NCI-H510A (cell line): Measurements from ENCODE around the gene INPP5F.

Source experiments
- DNase-seq: peaks from one replicate; lab custom pipeline; 2025; lab: John Stamatoyannopoulos, UW

INPP5F gene

DNA sequence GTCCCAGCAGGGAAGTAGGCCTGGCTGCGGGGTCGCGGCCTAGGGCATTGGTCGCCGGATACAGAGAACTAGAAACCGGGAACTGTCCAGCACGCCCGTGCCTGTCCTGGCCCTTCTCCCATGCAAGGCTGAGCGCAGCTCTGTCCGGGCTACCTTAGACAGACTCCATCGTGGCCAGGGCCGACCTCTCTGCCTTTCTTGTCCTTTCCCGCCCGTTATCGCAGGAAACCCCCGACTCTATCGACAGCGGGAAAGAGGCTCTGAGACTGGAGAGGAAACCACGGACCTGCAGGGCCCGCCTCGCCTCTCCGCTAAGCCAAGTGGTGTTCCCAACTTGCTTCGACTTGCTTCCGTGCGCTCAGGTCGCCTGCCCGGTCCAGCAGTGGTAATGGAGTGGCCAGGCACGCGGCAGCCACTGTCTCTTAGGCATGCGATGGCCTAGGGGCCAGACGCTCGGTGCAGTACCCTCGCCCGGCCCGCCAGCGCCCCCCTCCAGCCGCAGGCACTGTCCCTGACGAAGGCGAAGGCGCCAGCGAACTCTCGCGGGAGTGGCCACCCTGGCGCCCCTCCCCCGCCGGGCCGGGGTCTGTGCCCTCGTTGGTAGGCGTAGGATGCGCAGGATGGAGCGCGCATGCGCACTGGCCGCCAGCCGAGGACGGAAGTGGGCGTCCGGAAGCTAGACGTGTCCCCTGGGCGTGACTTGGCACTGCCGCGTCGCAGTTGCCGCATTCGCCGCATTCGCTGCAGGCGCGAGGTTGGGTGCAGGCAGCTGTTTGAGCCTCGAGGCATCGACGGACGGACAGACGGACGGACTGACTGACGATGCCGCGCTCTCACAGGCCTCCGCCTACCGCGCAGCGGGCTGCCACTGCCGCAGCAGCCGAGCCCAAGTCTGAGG lies 92.4 kb downstream of the INPP5F start:
- DNase-seq, result no peak

DNA sequence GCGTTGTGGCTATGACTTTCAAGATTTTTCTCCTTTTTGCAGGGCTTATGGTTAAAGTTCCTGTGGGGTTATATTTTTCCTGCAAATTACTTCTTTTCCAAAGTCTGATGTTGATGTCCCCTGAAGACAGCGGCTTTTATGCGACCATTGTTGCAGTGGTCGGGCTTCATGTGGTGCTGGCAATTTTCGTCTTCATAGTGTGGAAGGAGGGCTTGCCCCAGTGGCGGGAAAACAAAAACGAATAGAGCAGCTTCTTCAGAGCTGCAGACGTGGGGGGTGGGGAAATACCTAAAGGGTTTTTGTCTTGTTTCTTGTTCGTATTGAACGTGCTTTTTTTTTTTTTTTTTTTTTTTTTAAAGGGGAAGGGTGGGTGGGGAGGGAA lies 93.0 kb downstream of the INPP5F start:
- DNase-seq, result no peak

DNA sequence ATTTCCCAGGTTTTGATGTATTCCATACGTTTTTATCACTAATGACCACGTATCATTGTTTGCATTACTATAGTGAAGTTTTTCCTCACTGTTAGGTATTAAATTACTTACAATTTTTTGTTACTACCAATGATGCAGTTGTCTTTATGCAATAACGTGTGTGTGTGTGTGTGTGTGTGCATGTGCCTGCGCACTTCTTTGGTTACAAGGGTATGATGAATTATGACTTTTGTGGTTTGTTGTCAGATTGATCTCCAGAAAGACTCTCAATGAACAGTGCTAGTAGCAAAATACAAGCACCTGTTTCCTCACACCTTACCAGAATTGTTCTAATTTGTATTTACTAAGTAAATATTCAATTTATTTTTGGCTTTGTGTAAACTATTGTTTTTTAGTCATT lies 95.3 kb downstream of the INPP5F start:
- no peak for DNase-seq

DNA sequence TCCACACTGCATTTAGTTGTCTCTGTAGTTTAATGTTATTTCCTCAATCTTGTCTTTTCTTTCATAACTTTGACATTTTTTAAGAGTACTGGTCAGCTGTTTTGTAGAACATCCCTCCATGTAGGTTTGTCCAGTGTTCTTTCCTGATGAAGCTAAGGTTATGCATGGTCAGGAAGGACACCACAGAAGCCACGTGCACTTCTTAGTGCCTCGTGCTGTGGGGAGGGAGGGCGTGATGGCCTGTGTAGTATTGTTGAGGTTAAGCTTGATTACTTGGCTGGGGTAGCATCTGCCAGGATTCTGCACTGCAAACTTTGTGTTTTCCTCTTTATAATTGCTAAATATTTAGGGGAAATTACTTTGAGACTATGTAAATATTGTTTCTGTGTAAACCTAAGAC lies 98.4 kb downstream of the INPP5F start:
- no peak for DNase-seq

DNA sequence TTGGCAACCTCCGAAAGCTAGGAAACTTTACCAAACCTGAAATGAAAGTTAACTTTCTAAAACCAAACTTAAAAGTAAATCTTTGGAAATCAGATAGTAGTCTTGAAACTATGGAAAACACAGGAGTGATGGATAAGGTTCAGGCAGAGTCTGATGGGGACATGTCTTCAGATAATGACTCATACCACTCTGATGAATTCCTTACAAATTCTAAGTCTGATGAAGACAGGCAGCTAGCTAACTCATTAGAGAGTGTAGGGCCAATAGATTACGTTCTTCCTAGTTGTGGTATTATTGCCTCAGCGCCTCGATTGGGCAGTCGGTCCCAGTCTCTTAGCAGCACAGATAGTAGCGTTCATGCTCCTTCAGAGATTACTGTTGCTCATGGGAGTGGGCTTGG lies 100.9 kb downstream of the INPP5F start:
- DNase-seq, result no peak

DNA sequence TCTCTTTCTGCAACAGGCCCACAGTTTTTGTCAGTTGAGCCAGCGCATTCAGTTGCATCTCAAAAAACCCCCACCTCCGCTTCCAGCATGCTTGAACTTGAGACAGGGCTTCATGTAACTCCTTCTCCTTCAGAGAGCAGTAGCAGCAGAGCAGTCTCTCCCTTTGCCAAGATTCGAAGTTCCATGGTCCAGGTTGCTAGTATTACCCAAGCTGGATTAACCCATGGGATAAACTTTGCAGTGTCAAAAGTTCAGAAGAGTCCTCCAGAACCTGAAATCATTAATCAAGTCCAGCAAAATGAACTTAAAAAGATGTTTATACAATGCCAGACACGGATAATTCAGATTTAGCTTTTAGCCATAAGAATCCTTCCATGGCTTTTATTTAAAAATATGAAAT lies 101.6 kb downstream of the INPP5F start:
- DNase-seq, result no peak

DNA sequence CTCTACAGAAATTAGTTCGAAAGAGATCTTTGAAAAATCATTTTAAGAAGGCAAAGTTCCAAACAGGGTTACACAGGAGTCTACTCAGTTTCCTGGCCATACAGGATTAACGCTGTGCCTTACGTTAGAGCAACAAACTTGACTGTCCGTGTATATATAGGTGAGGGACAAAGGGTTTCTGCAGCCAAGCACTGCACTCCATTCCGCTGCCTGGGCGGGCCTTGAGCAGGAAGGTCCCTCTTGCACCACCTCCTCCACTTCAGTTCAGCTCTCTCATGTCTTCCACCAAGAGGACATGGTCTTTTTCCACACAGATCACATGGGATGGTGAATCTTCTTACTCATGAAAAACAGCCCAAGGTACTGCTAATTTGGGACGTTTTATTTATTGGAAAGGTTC lies 103.6 kb downstream of the INPP5F start:
- DNase-seq, result no peak

DNA sequence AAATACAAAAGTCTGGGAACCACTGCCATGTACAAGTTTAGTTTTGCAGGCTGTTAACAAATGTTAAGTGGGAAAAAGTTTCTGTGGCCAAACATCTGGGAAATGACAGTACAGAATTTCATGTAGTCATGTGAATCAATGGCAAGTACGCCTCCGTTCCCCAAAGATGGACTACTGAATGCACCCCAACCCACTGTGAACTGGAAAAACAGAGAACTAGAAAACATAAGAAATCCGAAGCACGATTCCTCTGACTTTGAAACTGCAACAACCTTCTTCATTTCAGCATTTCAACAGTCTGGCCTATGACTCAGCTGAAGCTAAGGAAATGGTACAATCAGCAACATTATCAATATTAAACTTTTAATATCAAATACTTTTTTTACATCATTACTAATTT lies 105.0 kb downstream of the INPP5F start:
- DNase-seq, result no peak

DNA sequence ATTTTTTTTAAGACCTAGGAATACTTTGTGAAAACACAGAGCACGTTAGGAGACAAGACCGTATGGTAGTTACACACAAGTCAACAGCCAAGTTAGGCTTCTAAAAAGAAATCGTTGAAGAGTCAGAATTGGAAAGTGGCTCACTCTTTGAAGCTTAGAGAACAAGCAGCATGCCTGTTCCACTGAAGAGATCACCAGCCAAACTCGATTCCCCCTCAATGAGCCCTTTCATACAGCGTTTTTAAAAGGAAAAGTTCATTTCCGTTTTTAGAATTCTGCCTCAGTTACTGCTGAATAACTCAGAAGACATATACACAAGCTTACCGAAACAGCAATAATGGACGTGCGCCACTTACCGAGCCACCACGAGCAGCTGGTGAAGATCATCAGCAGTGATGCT lies 105.8 kb downstream of the INPP5F start:
- no peak for DNase-seq

DNA sequence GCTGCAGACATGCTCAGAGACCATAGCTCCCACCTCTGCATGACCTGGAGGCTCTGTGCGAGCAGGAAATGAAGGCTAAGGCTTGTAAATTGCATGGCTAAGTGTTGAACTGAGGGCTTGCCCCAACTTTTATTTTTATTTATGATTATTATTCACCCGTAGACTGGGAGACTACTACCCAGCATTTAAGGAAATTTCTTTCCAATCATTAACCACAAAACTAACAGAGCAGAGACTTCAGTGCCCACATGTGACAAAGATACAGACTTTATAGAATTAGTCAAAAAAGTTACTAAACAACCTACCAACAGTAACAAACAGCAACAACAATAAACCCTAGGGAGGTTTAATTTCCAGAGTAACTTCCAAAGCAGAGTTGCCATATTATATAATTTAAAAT lies 107.1 kb downstream of the INPP5F start:
- DNase-seq, result no peak

DNA sequence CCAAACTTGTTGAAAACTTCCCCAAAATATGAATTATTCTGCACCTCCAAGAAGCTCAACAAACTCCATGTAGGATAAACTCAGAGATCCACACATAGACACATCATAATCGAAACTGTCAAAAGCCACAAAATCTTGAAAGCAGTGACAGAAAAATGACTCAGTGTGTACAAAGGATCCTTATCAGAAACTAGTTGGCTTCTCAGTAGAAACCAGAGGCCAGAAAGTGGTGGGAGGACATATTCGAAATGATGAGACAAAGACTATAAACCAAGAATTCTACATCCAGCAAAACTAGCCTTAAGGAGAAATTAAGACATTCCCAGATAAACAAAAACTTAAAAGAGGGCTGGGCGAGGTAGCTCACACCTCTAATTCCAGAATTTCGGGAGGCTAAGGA lies 108.3 kb downstream of the INPP5F start:
- DNase-seq, result no peak

DNA sequence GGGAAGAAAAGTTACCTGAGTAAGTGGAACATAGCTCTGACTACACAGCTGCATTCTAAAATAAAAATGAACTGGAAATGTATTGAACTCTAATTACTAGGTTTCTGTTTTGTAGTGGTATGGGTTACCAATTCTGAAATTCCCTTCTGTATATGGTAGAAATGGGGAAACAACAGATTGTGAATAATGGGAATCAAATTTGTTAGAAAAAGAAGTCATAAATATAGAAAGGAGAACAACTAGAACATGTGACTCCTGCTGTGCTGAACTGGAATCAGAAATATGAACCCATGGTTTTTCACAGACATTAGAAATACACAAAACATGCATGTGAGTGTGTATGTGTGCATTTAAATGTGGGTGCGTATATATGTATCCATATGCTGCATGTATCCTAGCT lies 119.8 kb downstream of the INPP5F start:
- no peak for DNase-seq

DNA sequence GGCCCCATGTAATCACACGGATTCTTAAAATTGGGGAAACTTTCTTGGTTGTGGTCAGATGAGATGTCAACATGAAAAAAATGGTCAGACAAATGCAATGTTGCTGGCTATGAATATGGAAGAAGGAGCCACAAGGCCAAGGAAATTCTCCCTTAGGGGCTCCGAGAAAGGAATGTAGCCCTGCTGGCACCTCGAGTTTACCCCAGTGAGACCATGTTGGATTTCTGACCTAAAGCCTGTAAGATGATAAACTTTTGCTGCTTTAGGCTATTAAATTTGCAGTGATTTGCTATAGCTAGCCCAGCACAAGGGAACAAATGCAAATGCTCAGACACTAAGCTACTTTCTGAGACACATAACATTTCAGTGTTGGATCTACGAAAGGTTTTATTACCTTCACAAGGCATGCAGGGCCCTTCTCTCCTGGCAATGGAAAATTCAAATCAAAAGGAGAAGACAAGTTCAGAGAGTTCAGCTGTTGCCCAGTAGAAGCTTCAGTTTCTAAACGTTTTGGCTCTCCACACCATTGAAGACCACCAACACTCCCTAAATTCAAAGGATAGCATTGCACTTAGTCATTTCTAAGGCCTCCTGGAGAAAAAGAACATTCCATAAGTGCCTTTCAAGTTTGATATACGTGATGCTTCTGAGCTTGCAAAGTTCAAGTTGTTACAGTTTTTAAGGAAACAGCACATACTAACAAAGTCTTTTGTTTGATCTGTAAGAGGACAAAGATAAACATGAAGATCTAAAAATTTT lies 123.4 kb downstream of the INPP5F start:
- no peak for DNase-seq

DNA sequence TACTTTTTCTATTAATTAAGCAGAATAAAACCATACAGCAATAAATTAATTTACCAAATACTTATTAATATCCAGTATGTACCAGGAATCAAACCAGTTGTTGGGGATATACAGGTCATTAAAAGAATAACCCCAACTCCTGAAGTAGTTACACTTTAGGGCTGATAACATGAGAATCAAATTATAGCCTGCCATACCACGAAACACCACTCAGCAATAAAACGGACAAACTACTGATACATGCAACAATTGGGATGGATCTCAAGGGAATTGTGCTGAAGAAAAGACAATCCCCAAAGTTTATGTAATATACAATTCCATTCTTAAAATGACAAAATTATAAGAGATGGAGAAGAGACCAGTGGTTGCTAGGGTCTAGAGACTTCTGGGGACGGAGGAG lies 124.1 kb downstream of the INPP5F start:
- DNase-seq, result no peak

DNA sequence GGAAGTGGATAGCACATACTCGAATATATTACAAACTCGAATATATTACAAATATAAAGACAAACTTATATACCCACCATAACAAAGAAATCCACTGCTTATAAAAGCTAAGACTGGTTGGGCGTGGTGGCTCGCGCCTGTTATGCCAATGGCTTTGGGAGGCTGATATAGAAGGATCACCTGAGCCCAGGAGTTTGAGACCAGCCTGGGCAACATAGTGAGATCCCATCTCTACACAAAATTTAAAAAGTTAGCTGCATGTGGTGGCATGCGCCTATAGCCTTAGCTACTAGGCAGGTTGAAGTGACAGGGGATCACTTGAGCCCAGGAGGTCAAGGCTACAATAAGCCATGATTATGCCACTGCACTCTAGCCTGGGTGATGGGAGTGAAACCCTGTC lies 126.4 kb downstream of the INPP5F start:
- no peak for DNase-seq

DNA sequence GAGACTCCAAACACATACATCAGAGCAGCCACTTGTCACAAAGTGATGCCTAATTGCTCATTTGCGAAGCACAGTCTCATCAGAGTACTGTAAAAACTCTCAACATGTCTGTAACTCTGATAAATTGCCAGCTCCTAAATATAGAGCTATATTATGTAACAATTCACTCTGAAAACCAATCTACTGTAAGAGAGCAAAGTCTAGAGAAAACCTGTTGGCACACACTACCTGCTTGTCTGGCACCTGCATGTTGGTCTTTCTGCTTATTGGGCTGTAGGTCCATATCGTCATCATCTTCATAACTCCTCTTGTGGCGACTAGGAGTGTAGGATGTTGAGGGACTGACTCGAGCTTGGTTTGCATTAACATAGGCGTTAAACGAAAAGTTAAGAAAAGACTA lies 127.0 kb downstream of the INPP5F start:
- no peak for DNase-seq

DNA sequence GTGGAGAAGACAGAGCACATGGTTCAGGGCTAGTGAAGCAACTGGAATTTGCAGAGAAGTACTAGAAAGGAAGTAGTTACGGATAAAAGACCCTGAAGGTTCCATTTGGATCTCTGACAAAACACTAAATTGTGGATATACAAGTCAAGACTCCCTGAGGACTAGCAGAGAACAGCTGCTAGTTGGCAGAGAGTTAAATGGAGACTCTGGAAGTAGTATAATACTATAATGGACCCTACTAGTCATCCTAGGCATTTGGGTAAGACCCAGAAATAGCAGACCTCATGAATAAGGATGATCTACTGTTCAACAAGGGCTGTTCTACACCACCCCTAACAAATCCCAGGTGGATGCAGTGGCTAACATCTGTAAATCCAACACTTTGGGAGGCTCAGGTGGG lies 127.7 kb downstream of the INPP5F start:
- DNase-seq, result no peak

DNA sequence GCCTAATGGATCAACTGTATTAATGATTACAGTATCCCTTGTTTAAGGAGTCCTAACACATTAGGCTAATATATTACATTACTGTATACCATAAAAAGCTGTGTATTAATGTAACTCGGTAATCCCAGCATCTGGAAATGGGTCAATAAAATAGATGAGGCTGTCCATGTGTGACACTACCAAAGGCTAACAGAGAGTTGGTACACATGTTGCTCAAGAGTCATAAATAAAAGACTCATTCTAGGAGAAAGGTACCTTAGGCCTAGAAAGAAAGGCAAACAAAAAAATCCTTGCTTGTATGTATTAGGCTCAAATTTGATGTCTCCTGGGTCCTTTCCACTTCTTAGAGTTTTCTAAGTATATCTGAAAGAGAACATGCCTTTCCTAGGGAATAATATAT lies 132.2 kb downstream of the INPP5F start:
- no peak for DNase-seq

DNA sequence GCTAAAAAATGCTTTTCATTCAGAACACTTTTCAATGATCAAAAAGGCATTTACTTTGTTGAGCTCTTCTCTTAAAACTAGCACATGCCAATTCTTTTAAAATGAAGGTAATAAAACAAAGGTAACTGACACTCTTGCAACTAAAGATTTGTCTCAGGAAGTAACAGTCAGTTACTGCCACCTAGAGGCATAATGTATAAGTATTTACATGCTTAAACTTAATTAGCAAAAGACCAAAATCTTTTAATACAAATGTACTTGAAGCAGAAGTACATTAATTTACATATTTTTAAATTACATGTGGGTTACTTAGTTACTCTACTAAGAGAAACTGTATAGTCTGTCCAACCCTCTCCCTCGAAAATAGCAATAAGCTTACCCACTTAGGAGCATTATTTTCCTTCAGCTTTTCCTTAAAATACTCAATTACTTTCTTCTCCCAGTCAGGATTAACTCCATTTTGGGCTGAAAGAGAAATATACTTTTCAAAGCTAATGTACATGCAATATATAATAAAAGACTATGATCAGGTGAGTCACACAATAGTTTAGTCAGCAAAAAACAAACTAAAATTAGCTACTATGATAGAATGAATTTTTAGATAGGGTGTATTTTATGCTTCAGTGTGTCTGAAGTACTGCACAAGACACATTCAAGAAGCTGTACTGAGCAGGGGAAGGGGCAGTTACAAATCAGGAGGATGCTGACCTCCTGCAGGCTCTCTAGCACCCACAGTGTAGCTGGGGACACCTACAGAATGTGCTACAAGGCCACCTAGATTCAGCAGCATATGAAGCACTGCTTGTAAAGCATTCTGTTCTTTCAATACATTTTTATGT lies 133.8 kb downstream of the INPP5F start:
- no peak for DNase-seq

DNA sequence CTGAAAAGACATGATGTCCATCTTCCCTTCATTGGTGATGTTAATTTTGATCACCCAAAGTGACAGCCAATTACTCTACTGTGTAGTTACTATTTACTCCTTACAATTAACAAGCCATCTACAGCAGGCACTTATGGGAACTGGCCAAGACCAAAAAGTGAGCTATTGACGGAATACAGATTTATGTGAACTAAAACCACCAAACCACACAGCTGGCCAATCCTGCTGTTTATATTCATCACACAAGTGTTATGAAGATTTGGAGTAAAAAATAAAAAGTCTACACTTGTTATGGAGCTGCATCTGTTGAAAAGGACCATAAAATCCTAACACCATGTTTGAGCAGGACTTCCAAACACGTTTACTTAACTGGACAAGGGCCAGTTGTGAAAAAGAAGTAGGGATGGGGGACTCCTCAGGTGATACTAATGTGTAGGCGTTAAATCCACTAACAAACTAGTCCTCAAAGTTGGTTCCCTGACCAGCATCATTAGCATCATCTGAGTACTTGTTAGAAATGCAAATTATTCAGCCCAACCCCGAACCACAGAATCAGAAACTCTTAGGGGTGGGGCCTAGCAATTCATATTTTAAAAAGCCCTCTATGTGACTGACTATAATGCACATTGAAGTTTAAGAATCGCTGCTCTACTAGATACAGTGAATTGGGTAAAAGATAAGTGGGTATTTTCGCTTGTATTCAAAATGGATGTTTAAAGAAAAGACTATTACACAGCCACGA lies 135.2 kb downstream of the INPP5F start:
- DNase-seq, result no peak

DNA sequence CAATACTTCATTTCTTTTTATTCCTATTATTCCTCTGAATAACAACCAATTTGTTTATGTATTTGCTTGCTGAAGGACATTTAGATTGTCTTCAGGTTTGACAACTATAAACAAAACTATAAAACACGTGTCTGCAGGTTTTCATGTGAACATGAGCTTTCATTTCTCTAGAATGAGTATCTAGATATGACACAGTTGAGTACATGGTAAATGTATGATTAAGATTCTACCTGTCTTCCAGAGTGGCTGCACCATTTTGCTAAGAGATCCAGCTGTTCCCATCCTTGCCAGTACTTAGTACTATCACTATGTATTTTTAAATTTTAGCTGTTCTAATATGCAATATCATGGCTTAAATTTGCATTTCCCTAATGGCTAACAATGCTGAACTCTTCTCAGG lies 136.7 kb downstream of the INPP5F start:
- no peak for DNase-seq
